NCI-H1417 treated with DMSO at 0.1 percent for 48 hours (cell line): ENCODE data around the gene CCS.
"Not testable (repeated sequence)": the region's sequence is repeated elsewhere in the genome, so short reads cannot be mapped to it uniquely, and the experiment has no call there.

Experiments used
- DNase-seq: peaks from one replicate; lab custom pipeline; 2025; lab: John Stamatoyannopoulos, UW

Gene CCS

GRCh38 chr11:66561178-66561974 lies 31.6 kb upstream of the CCS start:
- no peak for DNase-seq

GRCh38 chr11:66561975-66562248 lies 31.1 kb upstream of the CCS start:
- DNase-seq, result no peak

GRCh38 chr11:66562275-66562674 lies 30.7 kb upstream of the CCS start:
- DNase-seq, result no peak

GRCh38 chr11:66562907-66563583 lies 29.9 kb upstream of the CCS start:
- DNase-seq, result no peak

- no peak for DNase-seq
Observed at GRCh38 chr11:66563832-66564231, 29.2 kb upstream of the CCS start.

GRCh38 chr11:66564538-66564937 lies 28.4 kb upstream of the CCS start:
- DNase-seq, result no peak

GRCh38 chr11:66564984-66565383 lies 28.0 kb upstream of the CCS start:
- no peak for DNase-seq

- no peak for DNase-seq
Observed at GRCh38 chr11:66566221-66566620, 26.8 kb upstream of the CCS start.

GRCh38 chr11:66567787-66568123 lies 25.2 kb upstream of the CCS start:
- no peak for DNase-seq

GRCh38 chr11:66568124-66568916 lies 24.7 kb upstream of the CCS start, which contains the start of gene CTSF:
Gene CTSF (minus strand): TSS chr11:66568606. CDS start chr11:66568486, 120 bp downstream.
- peak; percentile 73 for DNase-seq

- no peak for DNase-seq
Observed at GRCh38 chr11:66569076-66569475, 23.9 kb upstream of the CCS start.

- DNase-seq, result no peak
Observed at GRCh38 chr11:66570079-66570849, 22.7 kb upstream of the CCS start.

- no peak for DNase-seq
Observed at GRCh38 chr11:66570850-66571180, 22.2 kb upstream of the CCS start.

- no peak for DNase-seq
Observed at GRCh38 chr11:66579017-66579606, 13.9 kb upstream of the CCS start.

- DNase-seq, result no peak
Observed at GRCh38 chr11:66580803-66581202, 12.2 kb upstream of the CCS start.

GRCh38 chr11:66581261-66581660 lies 11.7 kb upstream of the CCS start:
- no peak for DNase-seq

- not testable (repeated sequence) for DNase-seq
Observed at GRCh38 chr11:66582565-66583147, 10.3 kb upstream of the CCS start.

- DNase-seq, result not testable (repeated sequence)
Observed at GRCh38 chr11:66585447-66585846, 7.5 kb upstream of the CCS start.

- DNase-seq, result no peak
Observed at GRCh38 chr11:66586136-66586535, 6.8 kb upstream of the CCS start.

GRCh38 chr11:66589315-66589714 lies 3.7 kb upstream of the CCS start:
- not testable (repeated sequence) for DNase-seq

GRCh38 chr11:66589996-66590675 lies 2.8 kb upstream of the CCS start:
- DNase-seq, result no peak
